ENCODE data around the gene C2CD2. TPM values are rescaled to one million over a fixed set of nuclear protein-coding genes. Genes with fewer than 3 reads are reported as not detected.

The C2CD2 gene
- 10 to 100 TPM in 1 of 4 donors, 1 to 10 TPM in 3; 3.0 to 15.7 (median 7.4) TPM for total RNA-seq

DNA sequence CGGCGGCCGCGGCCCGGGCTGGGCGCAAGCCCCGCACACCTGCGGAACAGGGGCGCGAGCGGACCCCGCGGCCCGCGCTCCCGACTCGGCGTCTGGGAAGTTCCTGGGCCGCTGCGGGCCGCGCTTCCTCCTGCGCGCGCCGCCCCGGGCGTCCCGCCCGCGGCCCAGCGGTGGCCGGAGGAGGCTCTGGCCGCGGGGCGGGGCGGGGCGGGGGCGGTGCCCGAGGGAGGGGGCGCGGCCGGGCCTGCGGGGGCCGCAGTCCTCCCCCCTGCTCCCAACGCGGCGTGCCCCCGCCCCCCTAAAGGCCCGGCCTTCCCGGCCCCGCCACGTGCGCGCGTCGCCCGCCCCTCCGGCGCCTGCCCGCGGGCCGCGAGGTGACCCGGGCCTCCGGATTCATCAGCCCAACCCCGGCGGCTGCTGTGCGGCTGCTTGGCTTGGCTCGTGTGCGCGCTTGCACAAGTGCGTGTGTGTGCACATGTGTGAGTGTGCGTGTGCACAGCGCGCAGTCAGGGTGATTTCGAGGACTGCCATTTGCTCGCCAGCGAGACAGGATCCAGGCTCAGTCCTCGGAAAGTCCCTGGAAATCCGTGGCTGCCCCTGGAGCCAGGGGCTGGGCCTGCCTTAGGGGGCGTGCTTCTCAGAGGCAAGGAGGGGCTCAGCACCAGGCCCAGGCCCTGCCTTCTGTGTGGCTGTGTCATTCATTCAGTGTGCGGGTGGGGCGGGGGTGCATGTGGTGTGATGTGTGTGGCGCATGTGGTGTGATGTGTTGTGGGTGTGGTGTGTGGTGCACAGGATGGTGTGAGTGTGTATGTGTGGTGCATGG lies at the start of gene C2CD2:
TSS of gene C2CD2 (minus strand) at position 188 of the 823 bp plus-strand sequence. CDS start 370 bp downstream, outside the sequence.
- peak; percentile 65 for DNase-seq
- H3K27ac ChIP-seq, result peak within 1 kb of the TSS; percentile 43 to 79 (median 68)
- WGBS, 2 donors (ENCODE audit: low coverage in 1 of 2), result 45% methylated on average over 9 of the region's 85 CpGs; no CpG with 5 or more reads in 1 of the 2 donors
- in situ Hi-C loops (cut with MboI; ENCODE audit: low pct_ligation_motif_present in 1 of 4, low pct_unique_long_range_greater_than_20kb in 1 of 4, low sequenced_read_pairs in 3 of 4), result no loop called here
- H3K9me3 ChIP-seq, result no peaks in the 10 kb centered on the region
- peak within 1 kb of the TSS; percentile 48 to 87 (median 70) for H3K4me3 ChIP-seq
- H3K4me1 ChIP-seq, result peaks cover 0 to 30% (median 19%) of the 10 kb centered on the region in 4 donors
- TF ChIP-seq POLR2AphosphoS5 (IDR thresholded peaks at IDR 0.05) (peak in 1 of 3 donors; percentile 6), POLR2A (IDR thresholded peaks at IDR 0.05) (no peak), CTCF (IDR thresholded peaks at IDR 0.05) (no peak)
- no peaks in the 10 kb centered on the region for H3K36me3 ChIP-seq
- intact Hi-C loops (cut with DNase I; ENCODE audit: low total_unique reads), result loop anchor here (10.0 kb wide), 1 partner anchor 51 kb away; no protein-coding TSS in a partner anchor
- no peaks in the 10 kb centered on the region for H3K27me3 ChIP-seq

GRCh38 chr21:42003051-42003461 lies 49.2 kb upstream of the C2CD2 start:
- intact Hi-C loops (cut with DNase I; ENCODE audit: low total_unique reads) (loop anchor here (10.0 kb wide), 1 partner anchor 48 kb away; the partner anchor contains the start of gene C2CD2), in situ Hi-C loops (cut with MboI; ENCODE audit: low pct_ligation_motif_present in 1 of 4, low pct_unique_long_range_greater_than_20kb in 1 of 4, low sequenced_read_pairs in 3 of 4) (loop anchor here in 1 of 4 donors (10.0 kb wide), 1 partner anchor 112 kb away; no protein-coding TSS in a partner anchor)
- DNase-seq, result no peak
- no peak overlapping the region for H3K27ac ChIP-seq
- no peak for TF ChIP-seq POLR2A (IDR thresholded peaks at IDR 0.05)
- no peak for TF ChIP-seq POLR2AphosphoS5 (IDR thresholded peaks at IDR 0.05)
- TF ChIP-seq CTCF (IDR thresholded peaks at IDR 0.05), result no peak
- no peak for TF ChIP-seq EP300 (IDR thresholded peaks at IDR 0.05; ENCODE audit: low read depth)
- WGBS, 2 donors (ENCODE audit: low coverage in 1 of 2), result 68 to 75% methylated on average over 4 of the region's 4 CpGs
- no peak overlapping the region for H3K4me3 ChIP-seq
- H3K4me1 ChIP-seq, result no peaks in the 10 kb centered on the region
- H3K27me3 ChIP-seq, result no peaks in the 10 kb centered on the region
- H3K36me3 ChIP-seq, result peaks cover 0 to 8% (median 0%) of the 10 kb centered on the region in 4 donors
- no peaks in the 10 kb centered on the region for H3K9me3 ChIP-seq

DNA sequence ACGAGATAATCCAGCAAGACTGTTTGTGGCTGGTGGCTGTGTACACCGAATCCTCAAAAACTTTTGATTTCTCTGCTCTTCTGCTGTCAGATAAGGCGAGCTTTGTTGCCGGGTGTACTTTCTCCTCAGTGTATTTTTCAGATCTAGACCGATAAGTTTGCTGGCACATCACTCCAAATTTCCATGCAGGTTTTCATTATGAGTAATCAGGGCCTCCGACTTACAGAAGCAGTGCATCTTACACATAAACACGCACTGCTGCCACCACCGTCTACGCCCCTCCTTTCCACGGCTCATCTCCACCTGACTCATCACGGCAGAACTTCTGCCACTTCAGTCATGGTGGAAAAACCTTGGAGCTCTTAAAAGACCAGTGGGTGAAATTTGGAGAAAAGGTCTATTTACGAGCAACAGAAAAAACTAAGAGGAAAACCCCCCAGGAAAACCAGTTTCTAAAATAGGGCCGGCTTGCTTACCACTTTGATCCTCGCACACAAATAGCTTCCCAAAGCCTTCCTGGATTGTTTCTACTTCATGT lies 48.7 kb upstream of the C2CD2 start:
- in situ Hi-C loops (cut with MboI; ENCODE audit: low pct_ligation_motif_present in 1 of 4, low pct_unique_long_range_greater_than_20kb in 1 of 4, low sequenced_read_pairs in 3 of 4), result loop anchor here in 1 of 4 donors (10.0 kb wide), 1 partner anchor 112 kb away; no protein-coding TSS in a partner anchor
- intact Hi-C loops (cut with DNase I; ENCODE audit: low total_unique reads), result loop anchor here (10.0 kb wide), 1 partner anchor 48 kb away; the partner anchor contains the start of gene C2CD2
- no peaks in the 10 kb centered on the region for H3K4me1 ChIP-seq
- no peak for DNase-seq
- H3K9me3 ChIP-seq, result no peaks in the 10 kb centered on the region
- no peak overlapping the region for H3K27ac ChIP-seq
- WGBS, 2 donors (ENCODE audit: low coverage in 1 of 2), result 71 to 77% methylated on average over 6 to 14 of the region's 14 CpGs
- TF ChIP-seq POLR2A (IDR thresholded peaks at IDR 0.05) (no peak), POLR2AphosphoS5 (IDR thresholded peaks at IDR 0.05) (no peak), CTCF (IDR thresholded peaks at IDR 0.05) (no peak), EP300 (IDR thresholded peaks at IDR 0.05; ENCODE audit: low read depth) (no peak)
- H3K4me3 ChIP-seq, result no peak overlapping the region
- peaks cover 0 to 8% (median 0%) of the 10 kb centered on the region in 4 donors for H3K36me3 ChIP-seq
- no peaks in the 10 kb centered on the region for H3K27me3 ChIP-seq

- TF ChIP-seq CTCF (IDR thresholded peaks at IDR 0.05) (no peak), POLR2AphosphoS5 (IDR thresholded peaks at IDR 0.05) (no peak), EP300 (IDR thresholded peaks at IDR 0.05; ENCODE audit: low read depth) (no peak), POLR2A (IDR thresholded peaks at IDR 0.05) (no peak)
- WGBS, 2 donors (ENCODE audit: low coverage in 1 of 2), result 90 to 93% methylated on average over 1 to 2 of the region's 2 CpGs
- H3K36me3 ChIP-seq, result peaks cover 0 to 11% (median 0%) of the 10 kb centered on the region in 4 donors
- no peaks in the 10 kb centered on the region for H3K27me3 ChIP-seq
- no peaks in the 10 kb centered on the region for H3K4me1 ChIP-seq
- H3K4me3 ChIP-seq, result no peak overlapping the region
- H3K9me3 ChIP-seq, result no peaks in the 10 kb centered on the region
- no peak for DNase-seq
- intact Hi-C loops (cut with DNase I; ENCODE audit: low total_unique reads) (loop anchor here (10.0 kb wide), 1 partner anchor 47 kb away; the partner anchor contains the start of gene C2CD2), in situ Hi-C loops (cut with MboI; ENCODE audit: low pct_ligation_motif_present in 1 of 4, low pct_unique_long_range_greater_than_20kb in 1 of 4, low sequenced_read_pairs in 3 of 4) (loop anchor here in 1 of 4 donors (10.0 kb wide), 1 partner anchor 113 kb away; no protein-coding TSS in a partner anchor)
- H3K27ac ChIP-seq, result no peak overlapping the region
These were observed 48.0 kb upstream of the C2CD2 start for GRCh38 chr21:42001781-42002180.

Measured in transverse colon (tissue), 4 donors.